MM.1S (cell line): Measurements from ENCODE around the gene GIPC3.
"Not testable (repeated sequence)": the region's sequence is repeated elsewhere in the genome, so short reads cannot be mapped to it uniquely, and the experiment has no call there.

ENCODE experiments used
- DNase-seq: peaks from one replicate; pipeline ENCODE4 v3.0.0-alpha.2; 2015
- H2AFZ ChIP-seq: fragments of 300-600 bp; sonication (generic); 2 replicates; pipeline ENCODE4 v1.6.0; 2016; ENCODE audit warnings: antibody characterized with exemption, low read length
- H3F3A ChIP-seq: fragments of 300-600 bp; sonication (generic); 2 replicates; pipeline ENCODE4 v1.6.1; 2016; ENCODE audit warnings: mild to moderate bottlenecking, antibody characterized with exemption, low read length, moderate library complexity, mixed read lengths; ENCODE audit not compliant: insufficient read depth
- H3K27ac ChIP-seq: fragments of 300-600 bp; sonication (generic); 2 replicates; pipeline ENCODE4 v1.5.1; 2016; ENCODE audit warnings: mild to moderate bottlenecking, low read length
- H3K27me3 ChIP-seq: fragments of 300-600 bp; sonication (generic); replicated peaks from 2 replicates; pipeline ENCODE4 v1.6.0; 2016; ENCODE audit warnings: low read length; ENCODE audit not compliant: insufficient read depth
- H3K36me3 ChIP-seq: fragments of 300-600 bp; sonication (generic); replicated peaks from 2 replicates; pipeline ENCODE4 v1.6.1; 2016; ENCODE audit warnings: mild to moderate bottlenecking, low read length, mixed read lengths; ENCODE audit not compliant: insufficient read depth
- H3K4me1 ChIP-seq: fragments of 300-600 bp; sonication (generic); 2 replicates; pipeline ENCODE4 v1.6.1; 2016; ENCODE audit warnings: low read length, mixed read lengths
- H3K4me2 ChIP-seq: fragments of 300-600 bp; sonication (generic); 2 replicates; pipeline ENCODE4 v1.6.0; 2016; ENCODE audit warnings: low read depth, low read length
- H3K4me3 ChIP-seq: fragments of 300-600 bp; sonication (generic); 2 replicates; pipeline ENCODE4 v1.5.1; 2016; ENCODE audit warnings: low read length, mixed read lengths
- H3K79me2 ChIP-seq: fragments of 300-600 bp; sonication (generic); 2 replicates; pipeline ENCODE4 v1.6.1; 2016; ENCODE audit warnings: mixed run types, low read length, mixed read lengths
- H3K9ac ChIP-seq: fragments of 300-600 bp; sonication (generic); 2 replicates; pipeline ENCODE4 v1.6.1; 2016; ENCODE audit warnings: low read length, mixed read lengths
- H3K9me2 ChIP-seq: fragments of 300-600 bp; sonication (generic); replicated peaks from 2 replicates; pipeline ENCODE4 v1.6.1; 2016; ENCODE audit warnings: mild to moderate bottlenecking, low read length, mixed read lengths; ENCODE audit not compliant: insufficient read depth
- H3K9me3 ChIP-seq: fragments of 300-600 bp; sonication (generic); replicated peaks from 2 replicates; pipeline ENCODE4 v1.6.1; 2016; ENCODE audit warnings: mild to moderate bottlenecking, low read length, mixed read lengths; ENCODE audit not compliant: insufficient read depth
- H4K20me1 ChIP-seq: fragments of 300-600 bp; sonication (generic); 2 replicates; pipeline ENCODE4 v1.6.1; 2016; ENCODE audit warnings: mild to moderate bottlenecking, low read length, moderate library complexity, mixed read lengths; ENCODE audit not compliant: insufficient read depth
- EZH2 ChIP-seq: fragments of 300-600 bp; sonication (generic); optimal IDR thresholded peaks from 2 replicates; pipeline ENCODE3; 2017; ENCODE audit warnings: low read depth, mild to moderate bottlenecking, antibody characterized with exemption, low read length, mixed read lengths
- EZH2phosphoT487 ChIP-seq: fragments of 300-600 bp; sonication (generic); IDR thresholded peaks from 2 replicates; pipeline ENCODE4 v1.6.1; 2018; ENCODE audit warnings: antibody characterized with exemption, low read length
- TF ChIP-seq, protein P1 (sequence below): fragments of 300-600 bp; sonication (generic); IDR thresholded peaks from 2 replicates; pipeline ENCODE4 v1.5.1; 2016; ENCODE audit warnings: antibody characterized with exemption, low read length, mixed read lengths

GIPC3 gene

DNA sequence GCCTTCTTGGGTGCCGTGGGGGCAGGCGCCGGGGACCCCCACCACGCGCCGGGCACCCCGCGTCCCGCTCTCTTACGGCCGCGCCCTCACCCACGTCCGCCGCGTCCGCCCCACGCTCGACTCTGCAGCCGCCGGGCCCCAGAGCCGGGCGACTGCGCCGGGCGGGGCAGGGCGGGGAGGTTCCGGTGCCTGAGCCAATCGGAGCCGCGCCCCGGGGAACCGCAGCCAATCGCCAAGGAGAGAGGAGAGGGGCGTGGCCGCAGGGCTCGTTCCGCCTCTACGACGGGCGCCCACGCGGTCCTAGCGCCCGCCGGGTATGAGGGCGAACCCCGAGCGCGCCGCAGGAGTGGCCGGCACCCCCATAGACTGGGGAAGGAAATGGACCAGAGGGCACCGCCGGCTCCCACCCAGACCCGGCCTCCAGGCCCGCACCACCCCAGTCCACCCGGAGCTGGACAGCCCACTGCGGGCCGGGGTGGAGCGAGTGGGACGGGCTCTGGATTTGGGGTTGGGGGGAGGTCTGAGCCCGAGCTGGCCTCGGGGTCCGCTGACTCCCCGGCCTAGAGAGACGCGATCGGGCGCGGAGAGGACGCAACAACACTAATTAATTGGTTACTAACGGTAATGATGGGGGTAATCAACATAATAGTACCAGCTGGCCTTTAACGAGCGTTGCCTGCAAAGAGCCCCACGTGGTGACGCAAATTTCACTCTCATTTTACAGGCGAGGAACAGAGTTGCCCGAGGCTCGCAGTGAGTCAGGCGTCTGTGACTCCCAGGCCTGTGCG lies 27.6 kb upstream of the GIPC3 start, which contains the start of gene MFSD12:
TSS of gene MFSD12 (minus strand) at position 126 of the 788 bp plus-strand sequence. CDS start 183 bp downstream, outside the sequence.
- Histone ChIP-seq H3K27ac (no peak within 1 kb of the TSS), H3K9me3 (no peaks in the 10 kb centered on the region), H3K4me1 (peaks cover 13% of the 10 kb centered on the region; the same call in 1 of the 2 replicates), H3K36me3 (no peaks in the 10 kb centered on the region), H2AFZ (peak within 1 kb of the TSS; percentile 97), H3K27me3 (peaks cover 27% of the 10 kb centered on the region), H3K9me2 (no peaks in the 10 kb centered on the region), H3K79me2 (peaks cover 28% of the 10 kb centered on the region), H3K9ac (peak within 1 kb of the TSS; percentile 60; the same call in 1 of the 2 replicates), H3F3A (no peaks in the 10 kb centered on the region), H4K20me1 (no peaks in the 10 kb centered on the region), H3K4me3 (peak within 1 kb of the TSS; percentile 83), H3K4me2 (peak within 1 kb of the TSS; percentile 97)
- peak; percentile 97 for DNase-seq
- TF ChIP-seq EZH2phosphoT487 (no peak), EZH2 (no peak)
- TF ChIP-seq, protein P1, sequence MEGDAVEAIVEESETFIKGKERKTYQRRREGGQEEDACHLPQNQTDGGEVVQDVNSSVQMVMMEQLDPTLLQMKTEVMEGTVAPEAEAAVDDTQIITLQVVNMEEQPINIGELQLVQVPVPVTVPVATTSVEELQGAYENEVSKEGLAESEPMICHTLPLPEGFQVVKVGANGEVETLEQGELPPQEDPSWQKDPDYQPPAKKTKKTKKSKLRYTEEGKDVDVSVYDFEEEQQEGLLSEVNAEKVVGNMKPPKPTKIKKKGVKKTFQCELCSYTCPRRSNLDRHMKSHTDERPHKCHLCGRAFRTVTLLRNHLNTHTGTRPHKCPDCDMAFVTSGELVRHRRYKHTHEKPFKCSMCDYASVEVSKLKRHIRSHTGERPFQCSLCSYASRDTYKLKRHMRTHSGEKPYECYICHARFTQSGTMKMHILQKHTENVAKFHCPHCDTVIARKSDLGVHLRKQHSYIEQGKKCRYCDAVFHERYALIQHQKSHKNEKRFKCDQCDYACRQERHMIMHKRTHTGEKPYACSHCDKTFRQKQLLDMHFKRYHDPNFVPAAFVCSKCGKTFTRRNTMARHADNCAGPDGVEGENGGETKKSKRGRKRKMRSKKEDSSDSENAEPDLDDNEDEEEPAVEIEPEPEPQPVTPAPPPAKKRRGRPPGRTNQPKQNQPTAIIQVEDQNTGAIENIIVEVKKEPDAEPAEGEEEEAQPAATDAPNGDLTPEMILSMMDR, result no peak

DNA sequence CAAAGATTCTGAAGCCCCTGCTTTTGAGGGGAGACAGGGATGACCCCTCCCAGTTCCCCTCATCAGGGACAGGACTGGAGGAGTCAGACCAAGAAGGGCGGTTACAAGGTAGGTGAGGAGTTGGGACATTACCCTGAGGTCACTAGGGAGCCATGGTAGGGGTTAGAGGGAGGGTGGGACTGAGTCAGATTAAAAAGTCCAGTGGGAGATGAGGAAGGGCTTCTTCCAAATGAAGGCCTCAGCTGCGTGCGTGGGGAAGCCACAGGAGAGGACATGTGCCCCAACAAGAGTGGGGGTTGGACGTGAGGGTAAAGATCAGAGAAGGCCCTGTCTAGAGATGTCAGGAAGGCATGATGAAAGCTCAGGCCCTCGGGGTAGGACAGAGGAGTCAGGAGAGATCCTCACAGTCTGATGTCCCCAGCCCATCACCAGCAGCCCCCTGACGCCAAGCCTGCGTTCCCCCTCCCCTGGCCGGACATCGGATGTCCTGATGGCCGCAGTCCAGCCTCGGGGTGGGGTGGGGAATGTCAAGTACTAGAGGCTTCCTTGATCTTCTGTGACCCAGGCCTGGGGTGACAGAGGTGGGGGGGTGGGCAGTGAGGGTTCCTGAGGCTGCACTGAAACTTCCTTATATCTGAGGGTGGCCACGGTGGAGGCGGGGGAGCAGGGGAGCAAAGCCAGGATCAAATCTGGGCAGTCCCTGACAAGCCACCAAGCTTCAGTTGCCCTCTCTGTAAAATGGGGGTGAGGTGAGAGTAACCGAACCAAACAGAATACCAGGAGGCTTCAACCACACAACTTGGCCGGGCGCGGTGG lies 21.4 kb upstream of the GIPC3 start:
- H3F3A ChIP-seq, result no peaks in the 10 kb centered on the region
- H3K36me3 ChIP-seq, result no peaks in the 10 kb centered on the region
- H3K27ac ChIP-seq, result no peak overlapping the region
- peaks cover 72% of the 10 kb centered on the region for H3K27me3 ChIP-seq
- H2AFZ ChIP-seq, result no peak overlapping the region
- no peak for TF ChIP-seq EZH2phosphoT487
- no peak for TF ChIP-seq EZH2
- TF ChIP-seq, protein P1, result no peak
- no peaks in the 10 kb centered on the region for H4K20me1 ChIP-seq
- H3K4me2 ChIP-seq, result no peak overlapping the region
- H3K9me2 ChIP-seq, result no peaks in the 10 kb centered on the region
- H3K9ac ChIP-seq, result no peak overlapping the region
- no peak for DNase-seq
- no peaks in the 10 kb centered on the region for H3K4me1 ChIP-seq
- no peaks in the 10 kb centered on the region for H3K79me2 ChIP-seq
- no peak overlapping the region for H3K4me3 ChIP-seq
- H3K9me3 ChIP-seq, result no peaks in the 10 kb centered on the region

DNA sequence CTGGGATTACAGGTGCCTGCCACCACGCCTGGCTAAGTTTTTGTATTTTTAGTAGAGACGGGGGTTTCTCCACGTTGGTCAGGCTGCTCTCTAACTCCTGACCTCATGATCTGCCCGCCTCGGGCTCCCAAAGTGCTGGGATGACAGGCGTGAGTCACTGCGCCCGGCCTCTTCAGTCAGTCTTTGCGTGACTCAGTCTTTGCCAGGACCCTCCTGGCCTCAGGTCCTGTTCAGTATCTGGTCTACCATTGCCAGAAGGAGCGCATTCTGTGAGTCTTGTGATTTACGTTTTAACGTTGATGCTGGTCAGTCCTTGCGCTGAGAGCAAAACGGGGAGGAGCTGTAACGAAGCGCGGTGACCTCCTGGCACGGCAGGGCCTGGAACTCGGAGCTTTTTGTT lies 20.1 kb upstream of the GIPC3 start:
- DNase-seq, result no peak
- TF ChIP-seq EZH2 (no peak), EZH2phosphoT487 (no peak)
- TF ChIP-seq, protein P1, result no peak
- H3K4me3 ChIP-seq, result no peak overlapping the region
- no peaks in the 10 kb centered on the region for H3K36me3 ChIP-seq
- no peak overlapping the region for H3K27ac ChIP-seq
- H3K27me3 ChIP-seq, result peaks cover 72% of the 10 kb centered on the region
- H3F3A ChIP-seq, result no peaks in the 10 kb centered on the region
- no peak overlapping the region for H3K4me2 ChIP-seq
- no peak overlapping the region for H3K9ac ChIP-seq
- no peaks in the 10 kb centered on the region for H3K4me1 ChIP-seq
- no peaks in the 10 kb centered on the region for H4K20me1 ChIP-seq
- H3K9me2 ChIP-seq, result no peaks in the 10 kb centered on the region
- H3K79me2 ChIP-seq, result no peaks in the 10 kb centered on the region
- H2AFZ ChIP-seq, result no peak overlapping the region
- H3K9me3 ChIP-seq, result no peaks in the 10 kb centered on the region

DNA sequence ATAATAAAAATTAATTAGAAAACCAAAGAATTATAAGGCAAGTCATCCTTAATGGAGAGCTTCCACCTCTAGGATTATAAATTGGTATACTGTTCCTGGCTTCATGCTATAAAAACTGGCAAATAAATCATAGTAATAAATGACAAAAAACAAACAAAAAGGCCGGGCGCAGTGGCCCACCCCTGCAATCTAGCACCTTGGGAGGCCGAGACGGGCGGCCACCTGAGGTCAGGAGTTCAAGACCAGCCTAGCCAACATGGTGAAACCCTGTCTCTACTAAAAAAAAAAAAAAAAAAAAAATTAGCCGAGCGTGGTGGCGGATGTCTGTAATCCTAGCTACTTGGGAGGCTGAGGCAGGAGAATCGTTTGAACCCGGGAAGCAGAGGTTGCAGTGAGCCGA lies 15.2 kb upstream of the GIPC3 start:
- not testable (repeated sequence) for H3K9ac ChIP-seq, H3K9me3 ChIP-seq, H3F3A ChIP-seq, H3K27ac ChIP-seq, H3K9me2 ChIP-seq, DNase-seq, H3K79me2 ChIP-seq, H3K36me3 ChIP-seq, H4K20me1 ChIP-seq, H3K4me3 ChIP-seq, H3K4me1 ChIP-seq, H3K4me2 ChIP-seq, H2AFZ ChIP-seq
- H3K27me3 ChIP-seq, result peaks cover 31% of the 10 kb centered on the region
